T-helper 1 cell treated with Interleukin-12 subunit alpha and Interleukin-12 subunit beta and Interleukin-4 antibody, amounts not matched to agents 30 μg/mL and 1 μg/mL, for 36 hours (primary cell): ENCODE measurements around the gene MBD2.
"Not testable (repeated sequence)": the region's sequence is repeated elsewhere in the genome, so short reads cannot be mapped to it uniquely, and the experiment has no call there.

Experiments
- H3K27ac Mint-ChIP-seq: one replicate; pipeline ENCODE4 v1.8.0; 2021; ENCODE audit warnings: mild to moderate bottlenecking, mixed read lengths
- H3K27me3 Mint-ChIP-seq: one replicate; pipeline ENCODE4 v1.8.0; 2021; ENCODE audit warnings: low read depth, mixed read lengths
- H3K36me3 Mint-ChIP-seq: one replicate; pipeline ENCODE4 v1.8.0; 2021; ENCODE audit warnings: low read depth, mixed read lengths
- H3K4me1 Mint-ChIP-seq: one replicate; pipeline ENCODE4 v1.8.0; 2021; ENCODE audit warnings: low read depth, mixed read lengths
- H3K4me3 Mint-ChIP-seq: one replicate; pipeline ENCODE4 v1.8.0; 2021; ENCODE audit warnings: mild to moderate bottlenecking, moderate library complexity, mixed read lengths
- H3K9me3 Mint-ChIP-seq: one replicate; pipeline ENCODE4 v1.8.0; 2021; ENCODE audit warnings: mixed read lengths

MBD2 gene

DNA sequence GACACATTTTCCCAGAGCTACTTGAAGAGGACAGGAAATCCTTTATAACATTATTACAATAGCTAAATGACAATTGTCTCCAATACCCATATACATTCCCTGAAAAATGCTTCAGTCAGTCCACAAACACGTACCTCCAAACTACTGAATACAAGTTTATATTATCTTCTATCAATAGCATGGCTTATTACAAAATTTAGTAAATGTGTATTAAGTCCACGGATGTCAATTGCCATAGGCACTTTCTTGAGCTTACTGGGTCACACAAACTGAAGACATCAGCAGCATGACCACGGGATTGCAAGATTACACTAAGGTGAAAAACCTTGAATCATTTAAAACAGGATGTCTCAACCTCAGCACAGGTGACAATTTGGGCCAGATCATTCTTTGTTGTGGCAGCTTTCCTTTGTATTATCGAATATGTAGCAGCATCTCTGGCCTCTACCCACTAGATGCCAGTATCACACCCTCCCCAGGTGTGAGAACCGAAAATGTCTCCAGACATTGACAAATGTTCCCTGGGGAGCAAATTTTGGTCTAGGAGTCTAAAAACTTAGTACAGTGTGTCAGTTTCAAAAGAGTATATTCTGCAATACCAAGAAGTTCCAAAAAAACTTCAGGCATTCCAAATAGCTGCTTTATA lies 1.4 kb downstream of the MBD2 start:
- Mint-ChIP-seq H3K27me3 (no peaks in the 10 kb centered on the region), H3K27ac (peak overlapping the region; percentile 95), H3K36me3 (peaks cover 13% of the 10 kb centered on the region), H3K9me3 (no peaks in the 10 kb centered on the region), H3K4me1 (peaks cover 39% of the 10 kb centered on the region), H3K4me3 (peak overlapping the region; percentile 95)

DNA sequence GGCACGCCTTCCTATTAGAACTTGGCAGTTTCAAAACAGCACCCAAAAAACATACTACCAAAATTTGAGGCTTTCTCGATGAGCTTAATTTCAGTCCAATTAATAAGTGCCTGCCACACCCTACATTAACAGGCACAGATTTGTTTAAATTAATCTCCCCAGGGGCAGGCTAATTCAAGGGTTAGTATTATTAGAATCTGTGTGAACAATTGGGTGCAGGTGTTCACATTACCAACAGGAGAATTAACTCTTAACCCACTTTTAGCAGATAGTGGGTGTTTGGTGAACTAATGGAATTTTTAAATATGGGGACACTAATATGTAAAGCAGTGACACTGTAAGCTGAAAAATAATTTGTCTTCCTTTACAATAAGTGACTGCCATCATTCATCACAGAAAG lies 4.1 kb downstream of the MBD2 start:
- Mint-ChIP-seq H3K36me3 (peaks cover 13% of the 10 kb centered on the region), H3K4me3 (no peak overlapping the region), H3K4me1 (peaks cover 43% of the 10 kb centered on the region), H3K27ac (no peak overlapping the region), H3K9me3 (no peaks in the 10 kb centered on the region), H3K27me3 (no peaks in the 10 kb centered on the region)

DNA sequence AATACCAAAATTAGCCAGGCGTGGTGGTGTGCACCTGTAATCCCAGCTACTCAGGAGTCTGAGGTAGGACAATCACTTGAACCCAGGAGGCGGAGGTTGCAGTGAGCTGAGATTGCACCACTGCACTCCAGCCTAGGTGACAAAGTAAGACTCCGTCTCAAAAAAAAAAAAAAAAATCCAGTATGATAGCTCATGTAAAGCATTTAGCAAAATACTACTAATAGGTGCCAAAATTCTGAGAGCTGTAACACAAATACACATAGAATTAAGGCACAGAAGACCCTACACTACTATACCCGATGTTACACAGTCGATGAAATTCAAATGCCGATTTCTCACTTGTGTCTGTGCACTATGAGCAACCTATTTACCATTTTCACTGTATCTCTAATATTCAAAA lies 5.7 kb downstream of the MBD2 start:
- H3K9me3 Mint-ChIP-seq, H3K27ac Mint-ChIP-seq, H3K4me3 Mint-ChIP-seq, H3K27me3 Mint-ChIP-seq: not testable (repeated sequence)
- peaks cover 46% of the 10 kb centered on the region for H3K4me1 Mint-ChIP-seq
- peaks cover 13% of the 10 kb centered on the region for H3K36me3 Mint-ChIP-seq

DNA sequence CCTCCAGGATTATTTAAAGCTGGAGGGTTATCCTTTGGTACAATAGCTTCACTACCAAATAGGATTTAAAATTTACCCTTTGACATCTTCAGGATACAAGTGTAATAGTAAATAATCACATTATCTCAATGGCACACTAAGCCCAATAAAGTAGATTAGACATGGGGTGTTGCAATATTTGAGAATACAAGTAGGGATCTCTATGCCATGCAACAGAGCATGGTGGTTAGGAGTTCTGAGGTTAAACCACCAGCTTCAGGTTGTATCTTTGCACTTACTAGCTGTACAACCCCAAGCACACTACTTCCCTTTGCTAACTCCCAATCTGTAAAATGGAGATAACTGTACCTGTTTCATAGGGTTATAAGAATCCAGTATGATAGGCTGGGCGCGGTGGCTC lies 6.2 kb downstream of the MBD2 start:
- no peaks in the 10 kb centered on the region for H3K27me3 Mint-ChIP-seq
- peaks cover 13% of the 10 kb centered on the region for H3K36me3 Mint-ChIP-seq
- H3K4me1 Mint-ChIP-seq: peaks cover 48% of the 10 kb centered on the region
- H3K27ac Mint-ChIP-seq: no peak overlapping the region
- no peak overlapping the region for H3K4me3 Mint-ChIP-seq
- H3K9me3 Mint-ChIP-seq: no peaks in the 10 kb centered on the region

DNA sequence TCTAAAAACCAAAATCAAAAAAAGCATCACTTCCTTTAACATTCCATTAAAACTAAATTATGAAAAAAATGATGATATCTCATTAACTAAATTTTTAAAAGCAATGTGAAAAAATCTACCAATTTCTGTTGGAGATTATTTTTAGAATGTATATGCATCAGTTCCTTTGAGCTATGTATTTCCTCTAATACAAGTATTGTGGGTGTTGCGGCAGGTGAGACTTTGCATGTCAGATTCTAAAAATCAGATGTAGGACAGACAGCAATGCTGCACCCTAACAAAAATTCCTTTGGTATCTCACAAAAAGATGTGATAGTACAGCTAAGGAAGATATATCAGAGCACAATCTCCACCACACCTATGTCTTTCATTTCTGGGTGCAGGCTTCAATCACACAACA lies 6.8 kb downstream of the MBD2 start:
- H3K27me3 Mint-ChIP-seq: no peaks in the 10 kb centered on the region
- no peak overlapping the region for H3K4me3 Mint-ChIP-seq
- peaks cover 13% of the 10 kb centered on the region for H3K36me3 Mint-ChIP-seq
- H3K4me1 Mint-ChIP-seq: peaks cover 42% of the 10 kb centered on the region
- no peak overlapping the region for H3K27ac Mint-ChIP-seq
- no peaks in the 10 kb centered on the region for H3K9me3 Mint-ChIP-seq

DNA sequence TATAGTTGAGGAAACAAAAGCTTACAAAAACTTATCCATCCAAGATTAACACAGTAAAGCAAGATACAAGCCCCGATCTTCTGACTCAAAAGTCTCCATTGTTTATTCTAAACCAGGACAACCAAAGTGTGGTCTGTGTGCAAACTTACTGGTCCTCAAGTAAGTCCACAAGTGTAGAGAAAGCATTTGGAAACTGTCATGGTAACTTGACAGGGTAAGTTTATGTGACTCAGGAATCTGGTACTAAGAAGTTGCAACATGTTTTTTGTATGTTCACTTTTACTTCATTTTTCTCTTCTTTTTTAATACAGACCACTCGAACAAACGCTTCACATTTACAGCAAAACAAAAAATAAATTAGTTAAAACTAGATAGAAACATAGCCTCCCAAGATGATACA lies 9.4 kb downstream of the MBD2 start:
- H3K27me3 Mint-ChIP-seq: no peaks in the 10 kb centered on the region
- peaks cover 38% of the 10 kb centered on the region for H3K4me1 Mint-ChIP-seq
- H3K4me3 Mint-ChIP-seq: no peak overlapping the region
- no peaks in the 10 kb centered on the region for H3K9me3 Mint-ChIP-seq
- no peak overlapping the region for H3K27ac Mint-ChIP-seq
- H3K36me3 Mint-ChIP-seq: peaks cover 8% of the 10 kb centered on the region

DNA sequence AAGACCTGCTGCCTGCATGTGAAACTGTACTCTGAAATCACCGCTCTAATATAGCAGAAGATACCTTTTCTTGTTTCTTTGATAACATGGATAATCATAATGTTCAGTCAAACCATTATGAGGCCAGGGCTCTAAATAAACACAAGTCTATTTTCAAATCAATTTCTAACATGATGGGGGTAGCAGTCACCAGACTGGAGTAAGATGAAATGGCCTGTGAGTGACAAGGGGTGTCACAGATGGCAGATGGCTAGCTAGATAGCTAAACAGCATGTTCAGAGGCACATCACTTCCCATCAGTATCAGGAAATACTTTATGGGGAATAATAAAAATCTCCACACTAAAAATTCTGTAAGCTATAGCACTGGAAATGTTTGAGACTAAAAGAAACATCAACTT lies 14.0 kb downstream of the MBD2 start:
- Mint-ChIP-seq H3K4me1 (peaks cover 50% of the 10 kb centered on the region), H3K4me3 (no peak overlapping the region), H3K36me3 (peaks cover 2% of the 10 kb centered on the region), H3K9me3 (no peaks in the 10 kb centered on the region), H3K27me3 (no peaks in the 10 kb centered on the region), H3K27ac (peak overlapping the region; percentile 22)

DNA sequence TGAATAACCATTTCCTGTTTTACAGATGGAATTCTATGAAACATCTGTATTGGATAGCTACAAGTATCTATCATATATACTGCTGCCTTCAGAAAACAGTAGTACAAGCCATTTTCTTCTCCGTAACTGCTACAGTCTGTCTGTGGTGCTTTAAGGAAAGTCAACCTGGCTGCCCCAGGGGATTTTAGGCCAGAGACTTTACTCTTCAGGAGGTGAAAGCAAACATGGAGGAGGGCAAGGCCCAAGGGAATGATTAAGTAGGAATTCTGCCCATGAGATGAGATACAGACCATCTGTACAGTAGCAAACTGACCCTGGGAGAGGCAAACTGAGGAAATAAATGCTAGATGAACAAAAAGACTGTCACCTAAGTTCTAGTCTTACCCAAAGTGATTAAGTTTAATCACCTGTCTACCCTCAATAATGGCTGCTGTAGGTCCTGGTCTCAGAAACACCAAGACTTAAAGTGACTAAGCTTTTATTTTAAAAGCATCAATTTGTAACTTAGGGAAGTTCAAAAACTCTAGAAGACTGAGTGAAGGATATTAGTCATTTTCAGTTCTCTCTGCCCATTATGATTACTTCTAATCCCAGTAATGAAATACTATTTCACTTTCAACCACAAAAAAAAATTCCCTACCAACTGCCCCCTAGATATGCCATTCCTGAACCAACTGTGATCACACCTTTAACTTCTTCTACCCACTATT lies 14.8 kb downstream of the MBD2 start:
- Mint-ChIP-seq H3K4me1 (peaks cover 46% of the 10 kb centered on the region), H3K27ac (peak overlapping the region; percentile 49), H3K27me3 (no peaks in the 10 kb centered on the region), H3K9me3 (no peaks in the 10 kb centered on the region), H3K36me3 (peaks cover 5% of the 10 kb centered on the region), H3K4me3 (no peak overlapping the region)

DNA sequence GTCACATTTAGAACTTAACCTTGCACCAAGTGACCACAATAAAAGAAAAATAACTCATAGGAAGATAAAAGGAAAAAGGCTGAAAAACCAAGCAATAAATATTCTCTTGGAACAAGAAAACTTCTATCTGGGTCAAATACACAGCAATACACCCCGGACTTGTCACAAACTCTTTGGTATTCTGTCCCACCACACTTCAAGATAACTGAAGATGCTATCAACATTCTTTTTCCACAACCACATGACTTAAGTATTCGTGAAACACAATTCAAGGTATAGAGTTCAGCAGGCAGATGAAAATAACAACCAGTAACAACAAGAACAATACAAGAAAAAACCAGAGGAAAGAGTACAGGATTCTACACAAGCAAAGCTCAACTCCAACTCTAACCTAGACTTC lies 18.0 kb downstream of the MBD2 start:
- H3K36me3 Mint-ChIP-seq: peaks cover 19% of the 10 kb centered on the region
- peaks cover 34% of the 10 kb centered on the region for H3K4me1 Mint-ChIP-seq
- peak overlapping the region; percentile 9 for H3K27ac Mint-ChIP-seq
- no peaks in the 10 kb centered on the region for H3K9me3 Mint-ChIP-seq
- H3K27me3 Mint-ChIP-seq: no peaks in the 10 kb centered on the region
- H3K4me3 Mint-ChIP-seq: peak overlapping the region; percentile 35

DNA sequence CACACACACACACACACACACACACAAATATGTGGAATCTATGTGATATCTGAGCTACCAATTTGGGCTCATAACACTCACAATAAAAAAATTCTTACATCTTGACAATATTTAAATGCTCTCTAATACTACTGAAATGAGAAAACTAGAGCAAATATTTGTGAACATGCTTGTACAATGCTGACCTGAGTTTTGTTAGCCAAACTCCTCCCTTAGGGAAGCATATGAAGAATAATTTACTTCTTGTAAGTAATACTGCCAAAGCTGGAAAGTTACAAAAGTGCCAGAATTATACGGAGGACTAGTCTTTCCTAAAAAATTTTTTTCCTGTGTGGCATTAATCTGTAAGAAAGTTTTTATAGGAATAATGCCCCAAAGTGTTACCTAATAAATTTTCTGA lies 18.5 kb downstream of the MBD2 start:
- Mint-ChIP-seq H3K4me1 (peaks cover 31% of the 10 kb centered on the region), H3K4me3 (no peak overlapping the region), H3K27me3 (no peaks in the 10 kb centered on the region), H3K27ac (no peak overlapping the region), H3K36me3 (peaks cover 21% of the 10 kb centered on the region), H3K9me3 (no peaks in the 10 kb centered on the region)

DNA sequence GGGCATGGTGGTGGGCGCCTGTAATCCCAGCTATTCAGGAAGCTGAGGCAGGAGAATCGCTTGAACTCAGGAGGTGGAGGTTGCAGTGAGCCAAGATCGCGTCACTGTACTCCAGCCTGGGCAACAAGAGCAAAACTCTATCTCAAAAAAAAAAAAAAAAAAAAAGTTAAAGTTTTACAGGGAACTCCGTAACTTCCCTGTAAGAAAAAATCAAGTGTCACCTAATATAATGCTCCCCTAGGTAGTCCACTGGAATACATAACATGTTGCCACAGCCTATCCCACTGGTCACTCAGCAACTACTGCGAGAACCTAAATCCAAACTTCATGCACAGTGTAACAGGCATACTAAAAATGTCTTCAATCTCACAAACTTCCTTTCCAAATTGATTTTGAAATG lies 19.0 kb downstream of the MBD2 start:
- H3K4me3 Mint-ChIP-seq, H3K27ac Mint-ChIP-seq, H3K27me3 Mint-ChIP-seq, H3K9me3 Mint-ChIP-seq: not testable (repeated sequence)
- Mint-ChIP-seq H3K4me1 (peaks cover 30% of the 10 kb centered on the region), H3K36me3 (peaks cover 21% of the 10 kb centered on the region)

DNA sequence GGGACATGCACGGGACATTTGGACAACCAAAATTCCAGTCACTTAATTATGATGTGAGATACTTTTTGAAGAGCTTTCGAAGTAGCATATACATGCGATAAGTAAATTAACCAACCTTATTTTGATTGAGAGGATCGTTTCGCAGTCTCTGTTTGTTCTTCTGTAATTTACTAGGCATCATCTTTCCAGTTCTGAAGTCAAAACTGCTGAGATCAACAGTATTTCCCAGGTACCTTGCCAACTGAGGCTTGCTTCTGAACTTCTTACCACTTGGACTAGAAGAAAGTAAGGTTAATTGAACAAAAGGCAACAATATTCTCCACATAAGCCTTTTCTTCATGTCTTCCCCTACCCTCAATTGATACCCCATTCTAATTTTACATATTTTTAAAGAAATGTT lies 19.6 kb downstream of the MBD2 start:
- H3K27ac Mint-ChIP-seq: no peak overlapping the region
- no peaks in the 10 kb centered on the region for H3K9me3 Mint-ChIP-seq
- peaks cover 23% of the 10 kb centered on the region for H3K36me3 Mint-ChIP-seq
- no peaks in the 10 kb centered on the region for H3K27me3 Mint-ChIP-seq
- peaks cover 26% of the 10 kb centered on the region for H3K4me1 Mint-ChIP-seq
- H3K4me3 Mint-ChIP-seq: no peak overlapping the region

DNA sequence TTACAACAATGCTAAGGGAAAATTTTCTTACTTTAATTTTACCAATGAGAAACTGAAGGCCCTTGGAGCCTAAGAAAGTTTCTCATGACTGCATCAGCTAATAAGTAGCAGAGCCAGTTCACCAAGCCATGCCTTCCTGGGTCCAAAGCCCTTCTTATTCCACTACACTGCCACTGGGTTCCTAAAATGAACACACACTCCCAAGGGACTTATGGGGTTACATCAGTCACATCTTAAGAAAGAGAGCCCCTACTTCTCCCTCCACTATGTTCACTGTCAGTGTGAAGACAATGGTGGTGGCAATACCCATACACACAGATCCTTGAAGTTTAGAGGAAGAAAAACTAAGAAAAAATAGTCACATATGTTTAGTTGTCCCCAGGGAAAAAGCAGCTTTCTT lies 20.6 kb downstream of the MBD2 start:
- Mint-ChIP-seq H3K36me3 (peaks cover 30% of the 10 kb centered on the region), H3K27me3 (no peaks in the 10 kb centered on the region), H3K9me3 (no peaks in the 10 kb centered on the region), H3K27ac (no peak overlapping the region), H3K4me3 (no peak overlapping the region), H3K4me1 (peaks cover 25% of the 10 kb centered on the region)

DNA sequence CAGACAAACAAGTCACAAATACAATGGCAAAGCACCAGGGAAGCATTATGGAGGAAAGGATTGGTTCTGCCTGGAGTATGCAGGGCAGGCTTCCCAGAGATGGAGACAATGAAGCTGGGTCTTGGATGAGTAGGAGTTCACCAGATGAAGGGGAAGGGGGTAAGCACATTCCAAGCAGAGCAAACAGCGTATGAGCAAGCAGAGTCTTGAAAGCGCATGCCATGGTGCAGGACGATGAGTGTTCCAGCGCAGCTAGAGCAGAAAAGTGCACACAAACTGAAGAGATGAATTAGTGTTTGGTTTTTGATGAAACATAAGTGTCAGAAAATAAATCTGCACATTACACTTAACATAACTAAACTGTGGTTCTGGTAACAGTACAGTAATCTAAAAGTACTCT lies 21.6 kb downstream of the MBD2 start:
- peak overlapping the region; percentile 8 for H3K27ac Mint-ChIP-seq
- no peak overlapping the region for H3K4me3 Mint-ChIP-seq
- peaks cover 33% of the 10 kb centered on the region for H3K36me3 Mint-ChIP-seq
- no peaks in the 10 kb centered on the region for H3K9me3 Mint-ChIP-seq
- peaks cover 23% of the 10 kb centered on the region for H3K4me1 Mint-ChIP-seq
- H3K27me3 Mint-ChIP-seq: no peaks in the 10 kb centered on the region

DNA sequence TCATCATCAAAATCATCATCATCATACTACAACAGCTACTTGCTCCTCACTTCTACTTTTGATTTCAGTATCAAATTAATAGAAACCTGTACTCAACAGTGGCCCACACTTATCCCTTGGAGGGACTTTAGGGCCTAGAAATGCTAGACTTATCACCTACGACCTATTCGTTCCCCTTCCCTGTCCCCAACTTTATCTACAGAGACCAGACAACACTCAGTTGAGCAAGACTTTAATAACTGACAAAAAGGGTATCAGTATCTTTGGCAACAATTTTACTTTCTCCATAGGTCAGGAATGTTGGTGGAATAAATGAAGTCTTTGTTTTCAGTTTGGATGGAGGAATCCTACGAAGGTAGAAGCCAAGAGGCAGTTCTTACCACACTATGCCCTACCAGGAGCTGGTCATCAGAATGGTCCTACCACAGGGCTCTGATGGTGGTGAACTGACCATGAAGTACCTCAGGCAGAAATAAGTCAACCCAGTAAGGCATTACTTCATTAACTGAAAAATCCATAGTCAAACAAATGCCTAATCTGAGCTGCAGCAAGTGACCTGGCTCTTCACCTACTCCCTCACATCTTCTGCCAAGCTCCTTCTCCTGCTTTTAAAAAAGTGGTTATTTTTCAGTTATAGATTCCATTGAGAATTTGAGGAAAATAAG lies 26.6 kb downstream of the MBD2 start:
- no peak overlapping the region for H3K27ac Mint-ChIP-seq
- peaks cover 11% of the 10 kb centered on the region for H3K4me1 Mint-ChIP-seq
- no peak overlapping the region for H3K4me3 Mint-ChIP-seq
- no peaks in the 10 kb centered on the region for H3K9me3 Mint-ChIP-seq
- H3K27me3 Mint-ChIP-seq: no peaks in the 10 kb centered on the region
- peaks cover 26% of the 10 kb centered on the region for H3K36me3 Mint-ChIP-seq
